IMR-90 (cell line): Measurements from ENCODE around the gene TPPP. TPM values are rescaled to one million over a fixed set of nuclear protein-coding genes. Genes with fewer than 3 reads are reported as not detected.
"Not testable (repeated sequence)": the region's sequence is repeated elsewhere in the genome, so short reads cannot be mapped to it uniquely, and the experiment has no call there.

Source experiments
- ATAC-seq: fragments of 200-7000 bp; cut with Tn5 transposase; 2 replicates; pipeline ENCODE4 v1.9.1; 2020; ENCODE audit warnings: low read depth, mild to moderate bottlenecking, moderate library complexity
- BruUV-seq: library from RNA; stranded (reverse); fragments of 400-500 nt; replicated peaks from 2 replicates; lab custom pipeline; 2021; lab: Mats Ljungman, UMichigan
- CTCF ChIA-PET: fragments of 300-600 bp; formaldehyde crosslinking; extraction: SDS; loops from one replicate; lab custom pipeline; 2021; ENCODE audit warnings: antibody characterized with exemption; lab: Yijun Ruan, JAX
- POLR2A ChIA-PET: fragments of 300-600 bp; sonication (Branson Sonifier 250); formaldehyde crosslinking; loops from one replicate; lab custom pipeline; 2022; ENCODE audit warnings: antibody characterized with exemption; ENCODE audit not compliant: unreplicated experiment; lab: Charles Lee
- DNase-seq: peaks from one replicate; pipeline ENCODE4 v3.0.0; 2013
- H2AFZ ChIP-seq: replicated peaks from 2 replicates; pipeline ENCODE3; 2013; ENCODE audit warnings: low read length, mild to moderate bottlenecking; ENCODE audit not compliant: poor library complexity
- H2AK5ac ChIP-seq: 2 replicates; pipeline ENCODE4 v1.6.1; 2013; ENCODE audit warnings: low read depth, low read length, inconsistent platforms
- H2AK9ac ChIP-seq: replicated peaks from 2 replicates; pipeline ENCODE3; 2013; ENCODE audit warnings: mild to moderate bottlenecking, low read depth, low read length, moderate library complexity; ENCODE audit not compliant: poor library complexity
- H2BK120ac ChIP-seq: 2 replicates; pipeline ENCODE4 v1.6.1; 2013; ENCODE audit warnings: low read depth, low read length, inconsistent platforms
- H2BK15ac ChIP-seq: 3 replicates; pipeline ENCODE4 v1.6.1; 2013; ENCODE audit warnings: low read depth, low read length, inconsistent platforms
- H2BK20ac ChIP-seq: 2 replicates; pipeline ENCODE4 v1.6.1; 2013; ENCODE audit warnings: low read depth, mild to moderate bottlenecking, inconsistent platforms, low read length, moderate library complexity
- H2BK5ac ChIP-seq: 2 replicates; pipeline ENCODE4 v1.6.1; 2013; ENCODE audit warnings: mild to moderate bottlenecking, low read depth, low read length, inconsistent platforms; ENCODE audit not compliant: poor library complexity, severe bottlenecking
- H3K14ac ChIP-seq: replicated peaks from 2 replicates; pipeline ENCODE4 v1.6.1; 2013; ENCODE audit warnings: low read depth, low read length, inconsistent platforms
- H3K18ac ChIP-seq: 2 replicates; pipeline ENCODE4 v1.6.1; 2013; ENCODE audit warnings: low read depth, low read length, control low read depth
- H3K23ac ChIP-seq: 2 replicates; pipeline ENCODE4 v1.6.1; 2013; ENCODE audit warnings: low read depth, low read length, inconsistent platforms
- H3K27ac ChIP-seq: 2 replicates; pipeline ENCODE4 v1.5.1; 2013; ENCODE audit warnings: mild to moderate bottlenecking, control low read depth, low read length; ENCODE audit not compliant: insufficient read depth
- H3K27me3 ChIP-seq: 2 replicates; pipeline ENCODE4 v1.6.1; 2013; ENCODE audit warnings: low read length; ENCODE audit not compliant: control insufficient read depth, insufficient read depth
- H3K36me3 ChIP-seq: 2 replicates; pipeline ENCODE4 v1.6.1; 2013; ENCODE audit warnings: low read length, mixed read lengths; ENCODE audit not compliant: control insufficient read depth, insufficient read depth
- H3K4ac ChIP-seq: 2 replicates; pipeline ENCODE4 v1.6.1; 2013; ENCODE audit warnings: low read depth, low read length, inconsistent platforms
- H3K4me1 ChIP-seq: 2 replicates; pipeline ENCODE4 v1.6.1; 2013; ENCODE audit warnings: low read length, mixed read lengths; ENCODE audit not compliant: control insufficient read depth, insufficient read depth
- H3K4me2 ChIP-seq: 2 replicates; pipeline ENCODE4 v1.6.1; 2013; ENCODE audit warnings: low read depth, mild to moderate bottlenecking, control low read depth, low read length, moderate library complexity
- H3K4me3 ChIP-seq: 2 replicates; pipeline ENCODE4 v1.5.1; 2013; ENCODE audit warnings: low read depth, mild to moderate bottlenecking, control low read depth, low read length, moderate library complexity; ENCODE audit not compliant: insufficient read depth
- H3K56ac ChIP-seq: 2 replicates; pipeline ENCODE4 v1.6.1; 2013; ENCODE audit warnings: low read length, inconsistent platforms; ENCODE audit not compliant: insufficient read depth; ENCODE audit errors: extremely low read depth
- H3K79me1 ChIP-seq, 2 experiments: 2 replicates each; pipeline ENCODE4 v1.6.1; 2013; ENCODE audit warnings: low read length in 2 of 2, inconsistent platforms in 1 of 2, low read depth in 1 of 2
- H3K9ac ChIP-seq: 2 replicates; pipeline ENCODE4 v1.6.1; 2013; ENCODE audit warnings: low read depth, low read length, control low read depth
- H3K9me1 ChIP-seq: 2 replicates; pipeline ENCODE4 v1.6.1; 2013; ENCODE audit warnings: low read length, inconsistent platforms; ENCODE audit not compliant: insufficient read depth
- H3K9me3 ChIP-seq: 2 replicates; pipeline ENCODE4 v1.6.1; 2013; ENCODE audit warnings: low read length; ENCODE audit not compliant: control insufficient read depth, insufficient read depth
- H4K20me1 ChIP-seq: 2 replicates; pipeline ENCODE4 v1.6.1; 2013; ENCODE audit warnings: low read length, inconsistent platforms; ENCODE audit not compliant: insufficient read depth
- H4K5ac ChIP-seq: 2 replicates; pipeline ENCODE4 v1.6.1; 2013; ENCODE audit warnings: mild to moderate bottlenecking, low read depth, low read length, control low read depth
- H4K8ac ChIP-seq, 2 experiments: 2 replicates each; pipeline ENCODE4 v1.6.1; 2013; ENCODE audit warnings: low read depth in 2 of 2, low read length in 2 of 2, control low read depth in 1 of 2, inconsistent platforms in 1 of 2
- H4K91ac ChIP-seq: 2 replicates; pipeline ENCODE4 v1.6.1; 2013; ENCODE audit warnings: low read depth, low read length, inconsistent platforms; ENCODE audit not compliant: insufficient read depth
- WGBS, 2 experiments: methylation state at CpG; one replicate each; pipeline versions ENCODE4 v1.1.5 to v1.1.7; 2013; ENCODE audit warnings: missing lambda C conversion rate in 2 of 2; ENCODE audit not compliant: insufficient read length in 1 of 2; ENCODE audit errors: extremely low coverage in 2 of 2; 5-methylcytosine and 5-hydroxymethylcytosine counted together
- dilution Hi-C: fragments of 300-500 bp; cut with HindIII; formaldehyde crosslinking; loops from one replicate; pipeline ENCODE4 v1.14.3; 2018; ENCODE audit warnings: low sequenced_read_pairs; ENCODE audit not compliant: unreplicated experiment
- in situ Hi-C: fragments of 300-500 bp; cut with MboI; formaldehyde crosslinking; loops from 3 replicates; pipeline ENCODE4 v1.14.3; 2019; ENCODE audit warnings: low sequenced_read_pairs, inconsistent platforms, mixed read lengths
- intact Hi-C: fragments of 100-400 bp; cut with micrococcal nuclease; formaldehyde crosslinking; loops from 2 replicates; pipeline ENCODE4 v1.10.0; 2022
- polyA plus RNA-seq, 3 experiments: library from polyadenylated mRNA; depleted of rRNA; stranded (reverse); fragments of >200 nt; gene quantifications; 2 replicates each; pipeline ENCODE4 v1.2.3, GENCODE V29; 2012; ENCODE audit warnings: low replicate concordance in 1 of 3
- total RNA-seq: library from RNA; depleted of rRNA; stranded (reverse); fragments of >200 nt; gene quantifications from 2 replicates; pipeline ENCODE4 v1.2.3, GENCODE V29; 2012

Gene TPPP
- total and polyA plus RNA-seq, 2 of the 4 experiments (the other 2 are of a cell fraction), result under 0.01 to 0.07 TPM

GRCh38 chr5:706127-706526 is 13.0 kb upstream of the TPPP start:
- 73% methylated on average over 7 of the region's 7 CpGs; no CpG with 5 or more reads in 1 of the 2 experiments for WGBS, 2 experiments
- BruUV-seq, H4K8ac ChIP-seq: not testable (repeated sequence)

GRCh38 chr5:696753-697702 is 3.9 kb upstream of the TPPP start:
- H3K23ac ChIP-seq, H3K56ac ChIP-seq, H3K27me3 ChIP-seq, BruUV-seq, CTCF ChIA-PET, H2BK20ac ChIP-seq, H4K5ac ChIP-seq, H2BK5ac ChIP-seq, H3K18ac ChIP-seq, H3K4ac ChIP-seq, POLR2A ChIA-PET, H3K4me2 ChIP-seq, H3K36me3 ChIP-seq, H2BK120ac ChIP-seq, H3K27ac ChIP-seq, DNase-seq, H2BK15ac ChIP-seq, H3K4me3 ChIP-seq, H4K20me1 ChIP-seq, H3K14ac ChIP-seq, H4K8ac ChIP-seq, H3K79me1 ChIP-seq, in situ Hi-C loops, H4K91ac ChIP-seq, dilution Hi-C loops, H3K9me3 ChIP-seq, H2AK9ac ChIP-seq, H2AFZ ChIP-seq, H3K4me1 ChIP-seq, H3K9me1 ChIP-seq, ATAC-seq, H2AK5ac ChIP-seq, H3K9ac ChIP-seq: not testable (repeated sequence)
- intact Hi-C loops, result loop anchor here (5.0 kb wide), 1 partner anchor 90 kb away; no protein-coding TSS in a partner anchor
- 79% methylated on average over 3 of the region's 21 CpGs; no CpG with 5 or more reads in 1 of the 2 experiments for WGBS, 2 experiments

More at GRCh38 chr5:706127-706526, 13.0 kb upstream of the TPPP start:
- H3K27me3 ChIP-seq, H2AFZ ChIP-seq, H3K18ac ChIP-seq, H2AK9ac ChIP-seq, H2BK120ac ChIP-seq, H3K9me1 ChIP-seq, in situ Hi-C loops, H3K36me3 ChIP-seq, H3K79me1 ChIP-seq, H3K56ac ChIP-seq, H2BK20ac ChIP-seq, intact Hi-C loops, ATAC-seq, H3K4me1 ChIP-seq, H3K9me3 ChIP-seq, H3K14ac ChIP-seq, H3K27ac ChIP-seq, DNase-seq, H4K91ac ChIP-seq, POLR2A ChIA-PET, H3K4me2 ChIP-seq, H2BK15ac ChIP-seq, H3K9ac ChIP-seq, H3K4ac ChIP-seq, H4K20me1 ChIP-seq, H3K4me3 ChIP-seq, dilution Hi-C loops, H3K23ac ChIP-seq, H2BK5ac ChIP-seq, H4K5ac ChIP-seq, H2AK5ac ChIP-seq, CTCF ChIA-PET: not testable (repeated sequence)
